Uterus (tissue), 4 donors: Measurements from ENCODE around the gene XIAP. TPM values are rescaled to one million over a fixed set of nuclear protein-coding genes. Genes with fewer than 3 reads are reported as not detected.
"Not testable (repeated sequence)": the region's sequence is repeated elsewhere in the genome, so short reads cannot be mapped to it uniquely, and the experiment has no call there.

Experiments used
- DNase-seq, 2 donors: peaks; one replicate each; pipeline ENCODE4 v3.0.0-alpha.2; 2019 to 2020
- H3K27ac ChIP-seq, 2 donors: fragments of 200-600 bp; sonication (generic); 1 replicate in 1 of 2; 2 replicates in 1 of 2; pipeline ENCODE4 v1.5.1; 2016 to 2018
- H3K27me3 ChIP-seq, 2 donors: fragments of 200-600 bp; sonication (generic); one replicate each; pipeline ENCODE4 v1.5.1; 2018 to 2019; ENCODE audit warnings: control low read depth in 1 of 2
- H3K36me3 ChIP-seq, 2 donors: fragments of 200-600 bp; sonication (generic); one replicate each; pipeline ENCODE4 v1.5.1; 2019; ENCODE audit warnings: control low read depth in 1 of 2
- H3K4me1 ChIP-seq, 2 donors: fragments of 200-600 bp; sonication (generic); one replicate each; pipeline ENCODE4 v1.5.1; 2018 to 2019; ENCODE audit warnings: control low read depth in 1 of 2
- H3K4me3 ChIP-seq, 2 donors: fragments of 200-600 bp; sonication (generic); 1 replicate in 1 of 2; 2 replicates in 1 of 2; pipeline ENCODE4 v1.5.1; 2018 to 2019; ENCODE audit warnings: mild to moderate bottlenecking in 1 of 2
- H3K9me3 ChIP-seq, 2 donors: fragments of 200-600 bp; sonication (generic); one replicate each; pipeline ENCODE4 v1.5.1; 2019; ENCODE audit warnings: control low read depth in 1 of 2
- CTCF ChIP-seq, 4 experiments: fragments of 200-600 bp in 2 of 4; fragments of 450-650 bp in 2 of 4; sonication (generic) in 2 of 4; IDR thresholded peaks; one replicate each; pipeline ENCODE4 v1.5.1; 2016 to 2019; ENCODE audit warnings: antibody characterized with exemption in 4 of 4, mild to moderate bottlenecking in 2 of 4, moderate library complexity in 1 of 4
- POLR2A ChIP-seq, 2 donors: fragments of 450-650 bp; IDR thresholded peaks; one replicate each; pipeline ENCODE4 v1.6.1; 2016; ENCODE audit warnings: antibody characterized with exemption in 2 of 2, mild to moderate bottlenecking in 1 of 2, moderate library complexity in 1 of 2
- intact Hi-C: fragments of 100-400 bp; cut with DNase I; formaldehyde crosslinking; loops from one replicate; pipeline ENCODE4 v1.15.1; 2023; ENCODE audit warnings: low total_unique reads
- total RNA-seq, 4 donors: library from RNA; depleted of rRNA in 3 of 4; stranded (reverse); fragments of >200 nt in 3 of 4; gene quantifications; one replicate each; pipeline versions ENCODE4 v1.1.0 to v1.2.4, GENCODE V29; 2014 to 2023
- donor health status: DM: yes; HTN: yes; CAD: no.

XIAP gene
- 10 to 100 TPM in 3 of 4 donors, 1 to 10 TPM in 1; 4.9 to 83.5 (median 56.6) TPM for total RNA-seq

- TF ChIP-seq CTCF (IDR thresholded peaks at IDR 0.05), result peak in 1 of 4 experiments; percentile 3
- peak; percentile 15 to 50 for TF ChIP-seq POLR2A (IDR thresholded peaks at IDR 0.05)
- Histone ChIP-seq H3K27ac (peak within 1 kb of the TSS; percentile 93 to 96), H3K36me3 (no peaks in the 10 kb centered on the region), H3K4me1 (no peaks in the 10 kb centered on the region), H3K27me3 (no peaks in the 10 kb centered on the region), H3K4me3 (peak within 1 kb of the TSS; percentile 65 to 73), H3K9me3 (no peaks in the 10 kb centered on the region)
- intact Hi-C loops, result no loop called here
- peak; percentile 80 to 82 for DNase-seq
These were observed at the start of gene XIAP for GRCh38 chrX:123859846-123860838. Gene XIAP (plus strand): TSS chrX:123860053. CDS start chrX:123885663, 25,610 bp downstream.

DNA sequence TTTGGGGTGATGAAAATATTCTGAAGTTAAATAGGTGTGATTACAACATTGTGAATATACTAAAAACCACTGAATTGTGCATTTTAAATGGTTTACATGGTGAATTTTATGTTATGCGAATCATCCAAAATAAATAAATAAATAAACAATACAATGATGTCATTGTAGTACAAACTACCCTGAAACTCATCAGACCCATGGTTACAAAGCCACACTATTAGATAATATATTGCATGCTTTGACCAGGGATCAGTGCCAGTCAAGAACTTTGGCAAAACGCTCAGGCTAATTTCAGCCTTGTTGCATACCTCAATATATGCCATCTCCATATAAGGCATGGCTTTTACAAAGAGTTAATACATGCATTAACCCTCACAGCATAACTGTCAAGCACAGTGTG, 45.5 kb upstream of the XIAP start:
- no peaks in the 10 kb centered on the region for H3K9me3 ChIP-seq
- DNase-seq, result no peak
- TF ChIP-seq CTCF (IDR thresholded peaks at IDR 0.05) (no peak), POLR2A (IDR thresholded peaks at IDR 0.05) (no peak)
- no peaks in the 10 kb centered on the region for H3K27me3 ChIP-seq
- no peaks in the 10 kb centered on the region for H3K4me1 ChIP-seq
- H3K27ac ChIP-seq, result no peak overlapping the region
- H3K36me3 ChIP-seq, result no peaks in the 10 kb centered on the region
- no peak overlapping the region for H3K4me3 ChIP-seq
- intact Hi-C loops, result no loop called here

- H3K9me3 ChIP-seq, H3K4me1 ChIP-seq, DNase-seq, H3K27me3 ChIP-seq, H3K36me3 ChIP-seq, H3K4me3 ChIP-seq, H3K27ac ChIP-seq, intact Hi-C loops: not testable (repeated sequence)
These were observed 44.9 kb upstream of the XIAP start for GRCh38 chrX:123814934-123815394.

DNA sequence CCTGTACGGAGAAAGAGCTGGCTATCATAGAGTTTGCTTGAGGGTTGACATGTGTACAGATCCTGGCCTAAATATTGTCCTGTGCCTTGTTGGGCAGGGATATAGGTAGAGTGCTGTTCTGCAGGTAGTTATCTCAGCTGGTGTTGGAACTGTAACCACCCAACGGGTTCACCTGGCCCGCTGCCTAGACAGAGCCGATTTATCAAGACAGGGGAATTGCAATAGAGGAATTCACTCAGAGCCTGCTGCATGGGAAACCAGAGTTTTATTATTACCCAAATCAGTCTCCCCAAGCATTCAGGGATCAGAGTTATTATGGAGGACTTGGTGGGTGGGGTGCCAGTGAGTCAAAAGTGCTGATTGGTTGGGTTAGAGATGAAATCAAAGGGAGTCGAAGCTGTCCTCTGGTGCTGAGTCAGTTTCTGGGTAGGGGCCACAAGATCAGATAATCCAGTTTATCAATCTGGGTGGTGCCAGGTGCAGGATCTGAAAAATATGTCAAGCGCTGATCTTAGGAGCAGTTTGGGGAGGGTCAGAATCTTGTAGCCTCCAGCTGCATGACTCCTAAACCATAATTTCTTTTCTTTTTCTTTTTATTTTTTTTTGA, 42.5 kb upstream of the XIAP start:
- Histone ChIP-seq H3K4me1 (no peaks in the 10 kb centered on the region), H3K9me3 (no peaks in the 10 kb centered on the region), H3K27me3 (no peaks in the 10 kb centered on the region), H3K4me3 (no peak overlapping the region), H3K27ac (no peak overlapping the region), H3K36me3 (no peaks in the 10 kb centered on the region)
- DNase-seq, result no peak
- intact Hi-C loops, result no loop called here
- TF ChIP-seq CTCF (IDR thresholded peaks at IDR 0.05) (no peak), POLR2A (IDR thresholded peaks at IDR 0.05) (no peak)

DNA sequence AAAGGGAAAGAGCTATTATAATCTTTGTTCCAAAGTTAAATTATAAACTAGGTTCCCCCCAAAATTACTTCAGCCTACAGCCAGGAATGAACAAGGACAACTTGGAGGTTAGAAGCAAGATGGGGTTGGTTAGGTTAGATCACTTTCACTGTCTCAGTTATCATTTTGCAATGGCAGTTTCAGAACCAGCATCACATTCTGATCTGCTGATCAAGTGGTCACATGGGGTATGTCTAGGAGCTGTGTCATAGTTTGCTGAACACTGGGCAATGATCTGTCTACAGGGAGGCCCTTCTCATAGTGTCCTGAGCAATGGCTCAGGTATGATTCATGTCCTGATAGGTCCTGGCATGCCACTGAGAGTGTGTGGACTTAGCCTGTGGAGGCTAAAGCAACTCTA, 41.6 kb upstream of the XIAP start:
- intact Hi-C loops, result no loop called here
- no peak for DNase-seq
- H3K27ac ChIP-seq, result no peak overlapping the region
- no peak for TF ChIP-seq POLR2A (IDR thresholded peaks at IDR 0.05)
- TF ChIP-seq CTCF (IDR thresholded peaks at IDR 0.05), result no peak
- no peaks in the 10 kb centered on the region for H3K27me3 ChIP-seq
- H3K4me3 ChIP-seq, result no peak overlapping the region
- no peaks in the 10 kb centered on the region for H3K36me3 ChIP-seq
- H3K9me3 ChIP-seq, result no peaks in the 10 kb centered on the region
- H3K4me1 ChIP-seq, result no peaks in the 10 kb centered on the region
